Right lobe of liver (tissue), 6 donors: ENCODE results near the gene RAN. TPM values are rescaled to one million over a fixed set of nuclear protein-coding genes. Genes with fewer than 3 reads are reported as not detected.
"Not testable (repeated sequence)": the region's sequence is repeated elsewhere in the genome, so short reads cannot be mapped to it uniquely, and the experiment has no call there.

Source experiments
- ATAC-seq, 4 donors: fragments of 200-7000 bp; cut with Tn5 transposase; one replicate each; pipeline ENCODE4 v1.9.1; 2020; ENCODE audit warnings: mild to moderate bottlenecking in 4 of 4, moderate library complexity in 4 of 4
- DNase-seq, 3 donors: peaks; one replicate each; pipeline ENCODE4 v3.0.0-alpha.2; 2020
- H3K27ac ChIP-seq, 3 donors: fragments of 200-600 bp; one replicate each; pipeline ENCODE4 v1.8.0; 2022
- H3K27me3 ChIP-seq, 2 donors: fragments of 200-600 bp; one replicate each; pipeline ENCODE4 v1.8.0; 2022
- H3K36me3 ChIP-seq, 4 donors: fragments of 200-600 bp; sonication (generic) in 1 of 4; one replicate each; pipeline versions ENCODE4 v1.5.1 to v1.8.0; 2017 to 2022; ENCODE audit warnings: control low read depth in 1 of 4
- H3K4me1 ChIP-seq, 4 donors: fragments of 200-600 bp; sonication (generic) in 1 of 4; one replicate each; pipeline versions ENCODE4 v1.5.1 to v1.8.0; 2017 to 2022; ENCODE audit warnings: control low read depth in 1 of 4
- H3K4me3 ChIP-seq, 3 donors: fragments of 200-600 bp; one replicate each; pipeline ENCODE4 v1.8.0; 2022
- H3K9me3 ChIP-seq, 4 donors: fragments of 200-600 bp; sonication (generic) in 1 of 4; one replicate each; pipeline versions ENCODE4 v1.5.1 to v1.8.0; 2017 to 2022; ENCODE audit warnings: control low read depth in 1 of 4
- POLR2A ChIP-seq: fragments of 450-650 bp; IDR thresholded peaks from one replicate; pipeline ENCODE4 v1.6.1; 2017; ENCODE audit warnings: antibody characterized with exemption, mild to moderate bottlenecking
- WGBS: methylation state at CpG from one replicate; pipeline ENCODE4 v1.1.6; 2018; ENCODE audit warnings: low coverage, low lambda C conversion rate; ENCODE audit not compliant: insufficient coverage; ENCODE audit errors: missing lambda C conversion rate; 5-methylcytosine and 5-hydroxymethylcytosine counted together
- intact Hi-C, 2 donors: fragments of 100-400 bp; cut with DNase I; formaldehyde crosslinking; loops; one replicate each; pipeline versions ENCODE4 v1.11.2 to v1.14.1; 2022
- total RNA-seq, 6 experiments: library from RNA; depleted of rRNA in 2 of 6; stranded (reverse); fragments of >200 nt in 2 of 6; fragmentation: NEBNext Ultra II Directional in 3 of 6; extraction: Animal tissue kit (Norgen Biotek cat#: 25700) in 3 of 6; gene quantifications; one replicate each; pipeline versions ENCODE4 v1.1.0 to v1.2.4, GENCODE V29; 2016 to 2023
- TF ChIP-seq, protein P1 (sequence below), 4 donors: fragments of 200-600 bp in 3 of 4; fragments of 450-650 bp in 1 of 4; IDR thresholded peaks; one replicate each; pipeline versions ENCODE4 v1.5.1 to v1.8.0; 2016 to 2022; ENCODE audit warnings: antibody characterized with exemption in 4 of 4, mild to moderate bottlenecking in 2 of 4
- donor health status: DM: no; HTN: yes; CAD: no.
- donor health status: DM: no; HTN: no; CAD: no.
- donor health status: DM: no; HTN: no; CAD: no.
- donor health status: DM: no; HTN: yes; CAD: no.
- donor health status: DM: no; HTN: yes; CAD: no.

Gene RAN
- total RNA-seq, 6 experiments from 2014 or later: 136 to 220 (median 147) TPM

DNA sequence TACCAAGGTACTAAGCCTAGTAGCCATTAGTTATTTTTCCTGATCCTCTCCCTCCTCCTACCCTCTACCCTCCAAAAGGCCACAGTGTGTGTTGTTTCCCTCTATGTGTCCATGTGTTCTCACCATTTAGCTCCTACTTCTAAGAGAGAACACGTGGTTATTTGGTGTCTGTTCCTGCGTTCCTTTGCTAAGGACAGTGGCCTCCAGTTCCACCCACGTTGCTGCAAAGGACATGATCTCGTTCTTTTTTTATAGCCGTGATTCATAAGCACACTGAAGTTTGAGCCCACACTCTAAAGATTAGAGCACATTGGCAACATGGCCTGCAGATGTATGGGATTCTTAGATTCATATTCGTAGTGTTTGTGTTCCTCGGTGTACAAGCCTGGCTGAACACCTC, 24.8 kb upstream of the RAN start:
- Histone ChIP-seq H3K27ac (no peak overlapping the region), H3K27me3 (no peaks in the 10 kb centered on the region), H3K9me3 (no peaks in the 10 kb centered on the region), H3K4me1 (no peaks in the 10 kb centered on the region), H3K36me3 (no peaks in the 10 kb centered on the region), H3K4me3 (no peak overlapping the region)
- DNase-seq (no peak), ATAC-seq (no peak)
- intact Hi-C loops: no loop called here
- WGBS: 65% methylated on average over 7 of the region's 7 CpGs
- TF ChIP-seq POLR2A: no peak
- TF ChIP-seq, protein P1, sequence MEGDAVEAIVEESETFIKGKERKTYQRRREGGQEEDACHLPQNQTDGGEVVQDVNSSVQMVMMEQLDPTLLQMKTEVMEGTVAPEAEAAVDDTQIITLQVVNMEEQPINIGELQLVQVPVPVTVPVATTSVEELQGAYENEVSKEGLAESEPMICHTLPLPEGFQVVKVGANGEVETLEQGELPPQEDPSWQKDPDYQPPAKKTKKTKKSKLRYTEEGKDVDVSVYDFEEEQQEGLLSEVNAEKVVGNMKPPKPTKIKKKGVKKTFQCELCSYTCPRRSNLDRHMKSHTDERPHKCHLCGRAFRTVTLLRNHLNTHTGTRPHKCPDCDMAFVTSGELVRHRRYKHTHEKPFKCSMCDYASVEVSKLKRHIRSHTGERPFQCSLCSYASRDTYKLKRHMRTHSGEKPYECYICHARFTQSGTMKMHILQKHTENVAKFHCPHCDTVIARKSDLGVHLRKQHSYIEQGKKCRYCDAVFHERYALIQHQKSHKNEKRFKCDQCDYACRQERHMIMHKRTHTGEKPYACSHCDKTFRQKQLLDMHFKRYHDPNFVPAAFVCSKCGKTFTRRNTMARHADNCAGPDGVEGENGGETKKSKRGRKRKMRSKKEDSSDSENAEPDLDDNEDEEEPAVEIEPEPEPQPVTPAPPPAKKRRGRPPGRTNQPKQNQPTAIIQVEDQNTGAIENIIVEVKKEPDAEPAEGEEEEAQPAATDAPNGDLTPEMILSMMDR (IDR thresholded peaks at IDR 0.05): no peak

DNA sequence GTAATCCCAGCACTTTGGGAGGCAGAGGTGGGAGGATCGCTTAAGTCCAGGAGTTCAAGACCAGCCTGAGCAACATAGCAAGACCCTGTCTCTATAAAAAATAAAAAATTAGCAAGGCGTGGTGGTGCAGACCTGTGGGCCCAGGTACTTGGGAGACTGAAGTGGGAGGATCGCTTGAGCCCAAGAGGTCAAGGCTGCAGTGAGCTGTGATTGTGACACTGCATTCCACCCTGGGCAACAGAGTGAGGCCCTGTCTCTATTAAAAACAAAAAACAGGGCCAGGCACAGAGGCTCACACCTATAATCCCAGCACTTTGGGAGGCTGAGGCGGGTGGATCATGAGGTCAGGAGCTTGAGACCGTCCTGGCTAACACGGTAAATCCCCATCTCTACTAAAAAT, 23.8 kb upstream of the RAN start:
- 91% methylated on average over 3 of the region's 6 CpGs for WGBS

DNA sequence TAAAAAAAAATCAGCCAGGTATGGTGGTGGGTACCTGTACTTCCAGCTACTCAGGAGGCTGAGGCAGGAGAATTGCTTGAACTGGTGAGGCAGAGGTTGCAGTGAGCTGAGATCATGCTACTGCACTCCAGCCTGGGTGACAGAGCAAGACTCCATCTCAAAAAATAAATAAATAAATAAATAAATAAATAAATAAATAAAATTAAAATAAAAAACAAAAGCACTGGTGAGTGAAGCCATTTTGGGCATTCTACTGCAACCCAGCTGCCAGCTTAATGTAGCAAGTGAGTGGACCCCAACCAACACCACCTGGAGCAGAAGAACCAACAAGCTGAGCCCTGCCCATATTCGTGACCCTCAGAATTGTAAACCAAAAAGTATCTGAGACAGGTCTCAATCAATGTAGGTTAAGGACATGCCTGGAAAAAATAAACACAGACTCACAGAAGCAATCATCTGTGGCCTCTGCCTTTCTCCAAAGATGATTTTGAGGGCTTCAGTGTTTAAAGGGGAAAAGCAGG, 23.0 kb upstream of the RAN start:
- H3K4me1 ChIP-seq, H3K27ac ChIP-seq, DNase-seq, H3K36me3 ChIP-seq, ATAC-seq, H3K27me3 ChIP-seq, H3K4me3 ChIP-seq, intact Hi-C loops, H3K9me3 ChIP-seq: not testable (repeated sequence)
- WGBS: 80% methylated on average over 1 of the region's 1 CpG

More for the DNA sequence above, 23.8 kb upstream of the RAN start:
- H3K4me3 ChIP-seq, H3K9me3 ChIP-seq, H3K36me3 ChIP-seq, H3K27me3 ChIP-seq, H3K4me1 ChIP-seq, ATAC-seq, DNase-seq, intact Hi-C loops, H3K27ac ChIP-seq: not testable (repeated sequence)

DNA sequence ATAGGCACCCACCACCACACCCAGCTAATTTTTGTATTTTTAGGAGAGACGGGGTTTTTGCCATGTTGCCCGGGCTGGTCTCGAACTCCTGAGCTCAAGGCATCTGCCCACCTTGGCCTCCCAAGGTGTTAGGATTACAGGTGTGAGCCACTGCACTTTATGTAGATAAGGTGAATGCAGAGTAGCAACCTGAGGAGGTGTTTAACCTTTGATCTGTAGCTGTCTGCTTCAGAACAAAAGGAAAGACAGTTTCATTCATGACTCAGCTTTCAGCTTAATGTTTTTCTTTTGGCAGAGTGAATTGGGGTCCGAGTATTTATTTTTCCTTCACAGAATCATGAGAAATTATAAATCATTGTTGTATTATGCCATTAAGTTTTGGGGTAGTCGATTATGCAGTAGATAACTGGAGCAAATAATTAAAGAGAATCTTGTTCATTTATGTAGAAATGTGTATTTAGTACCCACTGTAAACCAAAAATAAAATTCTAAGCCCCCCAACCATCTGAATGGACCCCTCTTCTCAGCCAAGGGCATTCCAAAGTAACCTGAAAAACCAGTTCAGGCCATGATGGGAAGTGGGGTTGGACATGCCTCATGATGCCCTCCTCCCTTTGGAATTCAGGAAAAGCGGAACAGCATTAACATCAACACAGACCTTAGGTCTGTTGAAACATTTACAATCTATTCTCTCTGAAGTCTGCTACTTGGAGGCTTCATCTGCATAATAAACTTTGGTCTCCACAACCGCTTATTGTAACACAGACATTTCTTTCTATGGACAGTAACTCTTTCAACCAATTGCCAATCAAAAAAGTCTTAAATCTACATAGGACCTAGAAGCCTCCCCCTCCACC, 22.1 kb upstream of the RAN start:
- TF ChIP-seq, protein P1 (IDR thresholded peaks at IDR 0.05): no peak
- no peak for TF ChIP-seq POLR2A
- intact Hi-C loops: no loop called here
- H3K27me3 ChIP-seq: no peaks in the 10 kb centered on the region
- H3K9me3 ChIP-seq: no peaks in the 10 kb centered on the region
- whole genome bisulfite sequencing: 66% methylated on average over 7 of the region's 7 CpGs
- H3K27ac ChIP-seq: no peak overlapping the region
- ATAC-seq: no peak
- no peak overlapping the region for H3K4me3 ChIP-seq
- no peaks in the 10 kb centered on the region for H3K36me3 ChIP-seq
- DNase-seq: no peak
- H3K4me1 ChIP-seq: no peaks in the 10 kb centered on the region

DNA sequence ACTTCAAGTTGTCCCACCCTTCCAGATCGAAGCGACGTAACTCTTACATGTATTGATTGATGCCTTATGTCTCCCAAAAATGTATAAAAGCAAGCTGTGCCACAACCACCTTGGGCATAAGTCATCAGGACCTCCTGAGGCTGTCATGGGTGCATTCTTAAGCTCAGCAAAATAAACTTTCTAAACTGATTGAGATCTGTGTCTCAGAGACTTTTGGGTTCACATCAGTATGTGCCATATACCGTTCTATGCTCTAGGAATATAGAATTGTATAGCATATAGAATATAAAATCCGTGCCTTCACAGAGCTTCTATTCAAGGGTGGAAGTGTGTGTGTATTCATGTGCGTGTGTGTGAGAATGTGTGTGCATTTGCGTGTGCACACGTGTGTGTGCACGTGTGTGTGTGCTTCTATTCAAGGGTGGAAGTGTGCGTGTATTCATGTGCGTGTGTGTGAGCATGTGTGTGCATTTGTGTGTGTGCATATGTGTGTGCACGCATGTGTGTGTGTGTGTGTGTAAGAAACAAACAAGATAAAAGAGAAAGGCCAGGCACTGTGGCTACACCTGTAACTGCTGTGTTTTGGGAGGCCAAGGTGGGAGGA, 21.3 kb upstream of the RAN start:
- no peaks in the 10 kb centered on the region for H3K9me3 ChIP-seq
- intact Hi-C loops: no loop called here
- no peaks in the 10 kb centered on the region for H3K27me3 ChIP-seq
- no peak for TF ChIP-seq POLR2A
- TF ChIP-seq, protein P1 (IDR thresholded peaks at IDR 0.05): no peak
- 77% methylated on average over 12 of the region's 12 CpGs for WGBS
- H3K36me3 ChIP-seq: no peaks in the 10 kb centered on the region
- no peak overlapping the region for H3K4me3 ChIP-seq
- no peaks in the 10 kb centered on the region for H3K4me1 ChIP-seq
- DNase-seq (no peak), ATAC-seq (no peak)
- no peak overlapping the region for H3K27ac ChIP-seq
